Middle frontal gyrus (tissue), 1 donor: ENCODE measurements around the gene MBTPS1.

Experiments
- DNase-seq: peaks from one replicate; pipeline ENCODE4 v3.0.0-alpha.2; 2015; ENCODE audit warnings: low spot score; ENCODE audit errors: extremely low spot score

MBTPS1 gene

DNA sequence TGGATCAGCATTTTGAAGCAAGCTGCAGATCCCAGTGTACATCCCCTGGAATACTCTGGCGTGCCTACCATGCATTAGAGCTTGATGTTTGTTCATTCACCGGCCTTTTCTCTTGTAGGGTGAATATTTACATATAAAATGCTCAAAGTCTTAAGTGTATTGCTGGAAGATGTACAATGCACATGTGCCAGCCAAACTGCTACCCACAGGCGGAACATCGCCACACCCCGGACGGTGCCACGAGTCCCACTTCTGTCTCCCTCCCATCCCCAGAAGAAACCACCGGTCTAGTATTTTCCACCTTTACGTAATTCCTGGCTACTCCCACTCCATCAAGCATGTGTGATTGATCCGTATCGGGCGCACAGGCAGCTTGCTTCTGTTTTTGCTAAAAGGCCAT lies 78.3 kb downstream of the MBTPS1 start:
- no peak for DNase-seq

DNA sequence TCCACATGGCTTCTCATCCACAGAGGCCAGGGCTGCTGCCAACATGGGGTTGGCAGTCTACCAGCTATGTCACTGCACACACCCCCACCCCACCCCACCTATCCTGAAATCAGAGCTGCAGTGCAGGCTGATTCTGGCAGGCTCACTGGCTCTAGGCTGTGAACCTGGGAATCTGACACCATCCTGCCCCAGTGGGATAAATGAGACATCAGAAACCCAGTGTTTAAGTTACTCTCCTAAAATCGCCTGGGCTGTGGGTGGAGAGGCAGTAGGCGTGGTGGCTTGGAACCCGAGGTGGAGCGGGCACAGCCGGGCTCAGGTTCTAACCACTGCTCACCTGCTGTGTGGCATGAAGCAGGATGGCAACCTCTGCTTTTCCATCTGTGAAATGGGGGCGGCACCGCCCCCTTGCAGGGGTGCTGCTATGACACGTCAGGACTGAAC lies 79.7 kb downstream of the MBTPS1 start:
- DNase-seq: no peak

DNA sequence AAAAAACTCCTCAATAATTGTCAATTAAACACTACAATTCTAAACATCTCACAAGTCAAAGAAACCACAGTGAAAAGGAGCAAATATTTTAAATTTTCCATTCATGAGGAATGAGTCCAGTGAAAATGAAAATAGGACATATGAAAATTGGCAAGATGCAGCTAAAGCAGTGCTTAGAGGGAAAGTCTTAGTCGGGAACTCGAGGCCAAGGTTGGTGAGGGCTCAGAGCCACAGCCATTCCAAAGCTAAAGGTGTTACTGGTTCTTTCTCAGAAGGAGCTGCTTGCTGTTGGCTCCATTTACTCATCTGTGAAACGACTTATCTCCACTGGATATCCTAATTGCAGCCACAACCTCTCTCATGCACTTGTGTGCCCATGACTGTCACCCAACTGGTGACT lies 80.6 kb downstream of the MBTPS1 start:
- no peak for DNase-seq

DNA sequence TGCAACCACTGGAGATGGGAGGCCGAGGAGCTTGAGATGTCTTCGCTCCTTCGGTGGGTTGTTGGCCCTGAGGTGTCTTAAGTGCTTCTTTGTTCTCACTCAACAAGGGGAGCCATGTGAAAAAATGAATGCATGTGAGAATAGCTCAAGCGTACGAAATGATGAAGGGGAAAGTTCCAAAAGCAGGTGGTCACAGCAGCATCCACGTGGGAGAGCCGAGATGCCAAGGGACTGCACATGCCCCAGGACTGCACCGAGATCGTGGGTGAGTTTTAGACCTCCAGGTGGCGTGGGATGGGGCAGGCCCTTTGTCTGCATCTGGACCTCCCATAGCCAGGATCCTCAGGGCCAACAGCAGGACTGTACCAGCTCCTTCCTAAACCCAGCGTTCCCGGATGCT lies 82.2 kb downstream of the MBTPS1 start:
- DNase-seq: no peak

DNA sequence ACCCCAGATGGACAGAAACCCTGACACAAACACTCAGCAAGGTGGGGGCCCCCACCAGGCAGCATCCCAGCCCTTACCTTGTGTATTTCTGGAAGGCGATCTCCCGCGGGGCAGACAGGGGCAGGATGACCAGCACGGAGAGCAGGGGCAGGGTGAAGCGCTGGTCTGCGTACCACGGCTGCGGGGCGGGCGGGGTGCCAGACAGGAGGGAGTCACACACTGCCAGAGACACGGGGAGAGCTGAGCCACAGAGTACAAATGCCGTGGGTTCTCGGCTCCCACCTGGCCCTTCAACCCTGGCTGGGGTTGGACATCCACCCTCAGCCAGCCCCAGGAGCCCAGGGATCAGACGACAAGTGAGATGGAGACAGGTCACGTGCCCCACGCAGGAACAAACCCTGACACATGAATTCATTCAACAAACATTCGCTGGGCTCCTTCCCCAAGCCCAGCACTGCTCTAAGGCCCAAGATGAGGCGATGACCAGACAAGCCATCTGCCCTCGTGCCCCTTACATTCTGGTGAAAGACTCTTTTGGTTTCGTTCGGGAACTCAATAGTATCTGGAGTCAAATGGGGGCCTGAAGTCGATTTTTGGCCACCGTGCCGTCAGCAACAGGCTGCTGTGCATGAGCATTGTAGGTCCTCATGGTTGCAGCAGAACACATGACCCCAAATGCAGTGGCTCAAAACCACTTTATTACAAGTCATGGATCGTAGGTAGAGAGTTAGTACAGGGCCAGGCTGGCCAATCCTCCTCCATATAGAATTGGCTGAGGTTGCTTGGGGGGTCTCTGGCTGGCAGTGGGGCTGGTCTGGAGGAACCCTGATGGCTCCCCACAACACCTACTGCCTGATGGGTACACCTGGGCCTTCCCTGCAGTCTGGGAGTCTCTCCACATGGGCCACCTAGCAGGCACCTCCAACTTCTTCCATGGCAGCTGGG lies 83.2 kb downstream of the MBTPS1 start:
- no peak for DNase-seq

DNA sequence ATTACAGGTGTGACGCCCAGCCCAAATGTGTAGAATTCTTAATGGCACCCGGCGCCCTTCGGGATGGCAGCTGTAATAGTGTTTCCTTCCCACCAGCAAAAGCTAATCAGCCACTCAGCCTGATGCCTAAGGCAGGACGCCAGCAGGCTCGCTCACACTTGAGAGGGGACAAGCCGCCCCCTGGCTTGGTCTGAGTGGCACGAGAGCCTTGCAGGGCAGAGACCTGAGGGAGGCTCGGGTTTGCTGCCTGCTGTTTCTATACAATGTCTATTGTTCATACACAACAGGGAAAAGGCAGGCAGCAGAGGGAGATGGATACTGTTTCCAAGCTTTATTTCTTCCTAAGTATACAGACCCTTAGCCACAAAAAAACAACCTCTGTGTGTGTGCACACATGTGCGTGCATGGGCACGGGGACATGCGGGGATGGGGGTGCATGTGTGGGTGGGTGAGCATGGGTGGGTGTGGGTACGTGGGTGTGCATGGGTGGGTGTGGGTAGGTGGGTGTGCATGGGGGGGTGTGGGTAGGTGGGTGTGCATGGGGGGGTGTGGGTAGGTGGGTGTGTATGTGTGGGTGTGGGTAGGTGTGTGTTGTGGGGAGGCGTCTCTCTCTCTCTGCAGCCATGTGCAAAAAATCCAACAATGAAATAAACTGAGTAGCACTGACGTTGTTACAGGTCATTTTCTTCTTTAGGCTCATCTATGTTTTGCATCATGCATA lies 84.1 kb downstream of the MBTPS1 start:
- no peak for DNase-seq

DNA sequence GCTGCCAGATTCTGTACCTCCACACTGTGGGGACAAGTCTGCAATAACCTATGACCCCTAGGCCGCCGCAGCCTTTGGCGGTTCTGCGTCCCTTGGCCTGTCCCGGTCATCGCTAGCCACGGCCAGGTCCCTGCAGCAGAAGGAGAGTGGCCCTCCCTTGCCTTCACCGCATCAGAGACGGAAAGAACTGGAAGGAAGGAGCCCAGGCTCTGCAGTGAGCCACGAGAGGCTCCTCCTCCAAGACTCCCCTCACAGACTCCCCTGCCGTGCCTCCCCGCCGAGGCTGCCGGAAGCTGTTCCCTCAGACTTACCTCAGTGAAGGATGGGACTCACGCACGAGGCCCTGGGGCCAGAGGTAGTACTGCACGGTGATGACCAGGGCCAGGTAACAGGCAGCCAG lies 85.2 kb downstream of the MBTPS1 start:
- DNase-seq: no peak

DNA sequence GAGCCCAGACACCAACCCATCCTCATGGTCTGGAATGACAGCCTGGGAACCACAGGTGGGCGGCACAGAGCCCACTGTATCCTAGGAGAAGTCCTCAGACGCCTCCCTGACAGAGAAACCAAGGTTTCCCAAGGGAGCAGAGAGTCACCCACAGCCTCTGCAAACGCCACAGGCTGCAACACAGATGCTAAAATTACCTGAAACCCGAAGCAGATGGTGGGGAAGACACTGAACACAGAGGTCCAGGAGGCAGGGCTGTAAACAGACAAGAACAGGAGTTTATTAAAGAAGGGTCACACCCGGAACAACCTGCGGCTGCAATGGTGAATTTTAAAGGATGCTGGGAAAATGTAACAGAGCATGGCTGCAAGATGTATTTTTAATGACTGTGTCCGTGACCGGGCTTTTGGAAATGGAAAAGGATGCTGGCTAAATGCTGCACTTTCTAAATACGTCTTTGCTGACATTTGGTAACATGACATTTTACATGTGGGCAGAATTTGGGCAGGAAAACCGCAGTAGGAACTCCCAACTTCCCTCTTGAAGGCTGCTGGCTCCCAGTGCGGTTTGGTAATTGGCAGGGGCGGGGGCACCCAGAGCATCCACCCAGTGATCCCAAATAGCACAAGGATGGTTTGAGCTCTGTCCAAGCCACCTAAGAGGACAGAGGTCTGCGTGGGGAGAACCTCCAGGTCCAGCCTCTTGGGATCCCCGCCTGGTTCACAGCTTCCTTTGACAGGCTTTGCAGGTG lies 87.3 kb downstream of the MBTPS1 start:
- DNase-seq: no peak

DNA sequence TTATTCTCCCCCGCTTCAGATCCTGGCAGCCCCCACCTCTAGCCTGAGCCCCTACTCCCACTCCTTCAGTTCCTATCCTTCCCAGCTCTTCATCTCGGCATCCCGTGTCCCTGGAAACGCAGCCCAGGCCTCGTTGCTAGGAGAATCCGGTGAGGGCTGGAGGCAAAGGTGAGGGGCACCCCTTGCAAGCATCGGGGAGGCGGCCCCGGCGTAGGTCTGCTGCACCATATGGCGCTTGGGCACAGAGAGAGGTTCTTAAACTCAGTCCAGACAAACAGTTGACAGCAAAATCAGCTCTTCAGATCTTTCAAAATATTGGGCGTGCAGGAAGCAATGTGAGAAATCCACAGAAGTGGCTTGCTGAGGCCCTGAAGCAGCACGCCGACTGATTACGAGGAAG lies 89.1 kb downstream of the MBTPS1 start:
- DNase-seq: no peak

DNA sequence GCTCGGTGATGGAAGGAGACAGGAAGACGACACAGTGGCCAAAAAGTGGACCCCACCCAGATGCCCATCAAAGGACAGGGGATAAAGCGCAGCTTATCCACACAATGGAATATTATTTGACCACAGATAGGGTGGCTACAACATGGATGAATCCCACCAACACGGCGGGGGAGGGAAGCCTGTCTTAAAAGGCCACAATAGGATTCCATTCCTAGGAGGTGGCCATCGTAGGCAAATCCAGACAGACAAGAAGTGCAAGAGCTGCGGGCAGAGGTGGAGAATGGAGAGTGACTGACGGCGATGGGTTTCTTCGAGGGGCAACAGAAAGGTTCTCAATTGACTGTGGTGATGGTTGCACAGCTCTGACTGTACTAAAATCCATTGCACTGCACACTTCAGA lies 90.1 kb downstream of the MBTPS1 start:
- no peak for DNase-seq

DNA sequence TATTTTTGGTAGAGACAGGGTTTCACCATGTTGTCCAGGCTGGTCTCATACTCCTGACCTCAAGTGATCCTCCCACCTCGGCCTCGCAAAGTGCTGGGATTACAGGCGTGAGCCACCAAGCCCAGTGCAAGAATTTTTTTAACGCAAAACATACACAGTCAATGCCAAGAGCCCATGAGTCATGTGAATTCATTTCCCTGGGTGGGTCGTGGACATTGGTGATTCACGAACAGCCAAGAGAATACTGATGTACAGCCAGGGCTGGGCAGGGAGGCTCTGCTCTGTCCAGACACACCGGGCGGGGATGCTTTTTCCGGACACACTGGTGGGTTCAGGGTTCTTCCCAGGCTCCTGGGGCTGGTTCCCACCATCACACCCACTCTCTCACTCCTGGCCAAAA lies 91.9 kb downstream of the MBTPS1 start:
- DNase-seq: no peak

DNA sequence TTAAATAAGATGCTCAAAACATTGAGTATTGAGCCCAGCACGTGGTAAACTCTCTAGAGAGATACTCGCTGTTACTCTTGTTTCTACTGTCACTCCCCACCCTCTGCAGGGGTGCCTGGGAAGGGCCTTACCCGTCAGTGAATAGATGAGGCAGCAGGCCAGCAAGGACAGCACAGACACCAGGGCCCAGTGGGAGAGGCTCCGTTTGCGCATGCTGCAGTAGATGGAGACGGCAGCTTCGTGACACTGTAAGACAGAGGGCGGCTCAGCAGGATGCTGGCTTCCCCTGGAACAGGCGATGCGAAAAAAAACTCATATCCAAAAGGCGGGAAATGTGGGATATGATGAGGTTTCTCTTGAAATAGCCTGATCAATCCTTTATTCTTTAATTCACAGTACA lies 94.1 kb downstream of the MBTPS1 start:
- DNase-seq: no peak

DNA sequence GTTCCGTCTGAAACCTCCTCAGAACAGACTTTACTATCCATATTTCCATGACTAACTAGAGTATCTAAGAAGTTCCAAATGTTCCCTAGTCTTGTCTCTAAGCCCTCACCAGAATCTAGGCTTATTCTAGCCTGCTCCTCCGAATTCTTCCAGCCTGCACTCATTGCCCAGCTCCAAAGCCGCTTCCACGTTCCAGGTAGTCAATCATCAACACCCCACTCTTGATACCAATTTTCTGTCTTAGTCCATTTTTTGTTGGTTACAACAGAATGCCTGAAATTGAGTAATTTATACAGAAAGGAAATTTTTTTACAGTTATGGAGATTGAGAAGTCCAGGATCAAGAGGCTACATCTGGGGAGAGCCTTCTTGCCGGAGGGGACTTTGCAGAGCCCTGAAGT lies 95.3 kb downstream of the MBTPS1 start:
- no peak for DNase-seq

DNA sequence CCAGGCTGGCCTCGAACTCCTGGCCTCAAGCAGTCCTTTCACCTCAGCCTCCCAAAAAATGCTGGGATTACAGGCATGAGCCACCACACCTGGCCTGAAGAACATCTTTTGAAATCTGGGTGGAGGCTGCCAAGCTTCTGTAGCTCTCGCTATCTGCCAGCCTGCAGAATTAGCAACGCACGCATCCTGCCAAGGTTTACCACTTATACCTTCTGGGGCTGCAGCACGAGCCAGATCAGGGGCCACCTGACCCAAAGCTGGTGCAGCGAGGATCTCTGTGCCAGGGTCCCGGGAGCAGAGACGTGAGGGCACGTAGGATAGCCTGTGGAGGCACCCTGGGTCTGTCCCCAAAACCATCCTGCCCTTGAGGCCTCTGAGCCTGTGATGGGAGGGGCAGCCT lies 96.4 kb downstream of the MBTPS1 start:
- no peak for DNase-seq

DNA sequence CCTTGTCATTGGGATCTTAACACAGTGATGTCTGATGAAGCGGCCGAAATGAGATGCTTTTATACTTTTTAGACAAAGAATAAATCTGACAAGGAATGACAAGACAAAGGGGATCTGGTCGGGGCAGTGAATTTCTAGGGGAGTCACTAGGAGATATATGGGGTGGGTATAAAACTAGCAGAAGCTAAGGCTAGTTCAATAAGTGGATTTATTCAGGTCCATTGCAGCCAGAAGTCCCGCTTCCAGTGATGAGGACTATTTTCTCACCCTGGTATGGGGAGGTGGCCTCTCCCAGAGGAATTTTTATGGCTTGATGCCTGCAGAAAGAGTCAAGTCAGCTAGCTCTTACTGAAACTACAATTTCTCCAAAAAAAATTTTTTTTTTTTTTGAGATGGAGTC lies 98.0 kb downstream of the MBTPS1 start:
- DNase-seq: no peak

DNA sequence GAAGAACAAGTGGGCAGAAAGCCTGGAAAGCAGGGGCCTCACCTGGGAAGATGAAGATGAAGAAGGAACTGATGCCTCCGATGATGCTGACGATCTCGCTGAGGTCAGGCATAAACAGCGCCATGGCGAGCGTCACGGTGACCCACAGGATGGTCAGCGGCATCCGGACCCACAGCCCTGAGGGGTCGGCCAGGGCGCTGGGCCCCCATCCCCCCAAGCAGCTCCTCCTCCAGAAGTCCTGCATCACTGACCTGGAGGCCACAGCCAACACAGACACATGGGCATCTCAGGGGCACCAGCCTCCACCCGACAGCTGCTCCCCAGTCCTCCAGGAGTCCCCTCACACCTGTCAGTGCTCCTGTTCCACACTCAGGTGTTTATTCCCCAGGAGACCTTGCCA lies 100.3 kb downstream of the MBTPS1 start:
- no peak for DNase-seq

DNA sequence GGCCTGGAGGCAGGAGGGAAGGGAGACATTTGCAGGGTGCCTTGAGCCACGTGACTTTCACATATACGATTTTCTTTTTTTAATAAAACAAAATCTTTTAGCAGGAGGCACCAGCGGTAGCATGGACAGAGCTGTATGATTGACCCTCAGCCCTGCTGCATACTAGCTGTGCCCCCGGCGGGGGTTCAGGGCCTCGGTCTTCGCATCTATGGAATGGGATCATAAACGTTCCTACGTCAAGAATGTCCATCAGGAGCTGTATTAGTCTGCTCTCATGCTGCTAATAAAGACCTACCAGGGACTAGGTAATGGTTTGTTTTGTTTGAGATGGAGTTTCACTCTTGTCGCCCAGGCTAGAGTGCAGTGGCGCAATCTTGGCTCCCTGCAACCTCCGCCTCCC lies 101.3 kb downstream of the MBTPS1 start:
- DNase-seq: no peak

DNA sequence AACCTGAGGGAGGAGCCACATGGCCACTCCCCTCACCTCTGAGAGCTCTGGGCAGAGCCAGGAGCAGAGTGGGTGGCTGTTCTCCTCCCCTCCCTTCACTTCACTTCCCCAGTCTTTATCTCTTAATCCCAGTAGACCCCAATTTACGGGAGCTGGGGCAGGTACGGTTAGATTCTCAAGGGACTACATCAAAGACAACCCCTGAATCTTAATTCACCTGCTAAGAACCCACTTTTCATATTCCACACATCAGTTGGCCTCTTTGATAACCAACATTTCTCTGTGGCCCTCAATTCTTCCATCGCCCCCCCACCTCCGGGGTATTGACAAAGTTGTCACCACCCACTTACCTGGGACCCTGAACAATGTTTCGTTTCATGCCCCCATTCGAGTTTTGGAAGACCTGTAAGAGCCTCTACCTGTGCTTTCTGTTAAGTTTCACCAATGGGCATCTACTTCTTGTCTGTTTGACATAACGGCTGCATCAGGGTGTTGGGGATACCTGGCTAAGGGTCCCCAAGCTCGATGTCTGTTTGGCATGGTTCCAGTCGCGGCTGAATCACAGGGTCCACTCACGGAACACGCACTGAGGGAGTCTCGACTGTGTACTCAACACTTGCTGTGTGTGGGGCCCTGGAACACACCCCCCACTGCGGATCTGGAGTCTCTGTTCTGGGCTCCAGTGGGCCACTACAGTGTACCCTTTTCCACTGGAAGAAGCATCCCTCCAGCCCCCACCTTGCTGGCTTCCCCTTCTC lies 102.0 kb downstream of the MBTPS1 start:
- no peak for DNase-seq

DNA sequence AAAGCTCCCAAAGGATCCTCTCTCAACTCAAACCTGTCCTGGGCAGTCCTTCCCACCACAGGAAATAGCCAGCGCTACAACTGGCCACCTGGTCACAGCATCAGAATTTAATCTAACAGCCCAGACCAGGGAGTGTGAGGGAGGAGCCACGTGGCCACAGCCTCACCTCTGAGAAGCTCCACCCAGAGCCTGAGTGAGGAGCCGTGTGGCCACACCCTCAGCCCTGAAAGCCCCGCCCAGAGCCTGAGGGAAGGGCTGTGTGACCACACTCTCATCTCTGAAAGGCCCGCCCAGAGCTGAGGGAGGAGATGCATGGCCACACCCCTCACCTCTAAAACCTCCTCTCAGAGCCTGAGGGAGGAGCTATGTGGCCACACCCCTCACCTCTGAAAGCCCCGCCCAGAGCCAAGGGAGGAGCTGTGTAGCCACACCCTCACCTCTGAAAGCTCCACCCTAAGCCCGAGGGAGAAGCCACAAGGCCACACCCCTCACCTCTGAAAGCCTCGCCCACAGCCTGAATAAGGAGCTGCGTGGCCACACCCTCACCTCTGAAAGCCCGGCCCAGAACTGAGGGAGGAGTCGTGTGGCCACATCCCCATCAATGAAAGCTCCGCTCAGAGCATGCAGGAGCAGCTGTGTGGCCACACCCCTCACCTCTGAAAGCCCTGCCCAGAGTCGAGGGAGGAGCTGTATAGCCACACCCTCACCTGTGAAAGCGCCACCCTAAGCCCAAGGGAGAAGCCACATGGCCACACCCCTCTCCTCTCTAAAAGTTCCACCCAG lies 102.8 kb downstream of the MBTPS1 start:
- DNase-seq: no peak

DNA sequence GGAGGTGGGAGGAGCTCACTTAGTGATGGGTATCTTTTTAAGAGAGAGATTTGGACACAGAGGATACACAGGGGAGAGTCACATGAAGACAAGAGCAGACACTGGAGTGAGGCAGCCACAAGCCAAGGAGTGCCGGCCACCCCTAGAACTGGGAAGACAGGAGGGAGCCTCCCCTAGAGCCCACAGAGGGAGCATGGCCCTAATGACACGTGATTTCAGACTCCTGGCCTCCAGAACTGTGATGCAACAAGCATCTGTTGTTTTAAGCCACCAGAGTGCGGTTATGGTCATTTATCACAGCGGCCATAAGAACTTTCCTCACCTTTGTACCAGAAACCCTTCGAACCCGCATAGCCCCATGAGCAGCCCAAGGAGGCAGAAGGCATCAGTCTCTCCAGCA lies 107.5 kb downstream of the MBTPS1 start:
- DNase-seq: no peak
